ENCODE results near the gene PPM1H. TPM values are rescaled to one million over a fixed set of nuclear protein-coding genes. Genes with fewer than 3 reads are reported as not detected.

The PPM1H gene
- total RNA-seq, 1 experiment from 2014 or later: 37.1 TPM

DNA sequence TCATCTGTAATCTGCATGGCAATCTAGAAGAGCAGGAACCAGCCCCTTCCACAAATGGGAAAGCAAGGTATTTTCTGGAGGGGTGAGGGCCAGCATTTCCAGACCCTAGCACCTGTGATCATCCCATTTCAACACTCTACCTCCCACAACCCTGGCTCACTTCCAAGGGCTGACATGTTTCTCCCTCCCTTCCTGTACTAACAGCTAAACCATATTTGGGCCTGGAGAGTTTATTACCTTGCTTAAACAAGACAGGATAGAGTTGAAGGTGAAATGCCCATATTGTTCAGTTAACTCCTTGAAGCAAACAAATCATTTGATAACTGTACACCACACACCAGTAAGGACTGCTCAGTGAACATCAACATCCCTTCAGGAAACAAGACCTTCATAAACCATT is 158.4 kb downstream of the PPM1H start:
- no peak overlapping the region for H3K4me3 Mint-ChIP-seq
- no peak for DNase-seq (ENCODE audit: low spot score)
- H3K9me3 Mint-ChIP-seq: no peaks in the 10 kb centered on the region
- TF ChIP-seq NFATC4 (CRISPR knock-in tag; IDR thresholded peaks at IDR 0.05): no peak
- TF ChIP-seq, protein P1, sequence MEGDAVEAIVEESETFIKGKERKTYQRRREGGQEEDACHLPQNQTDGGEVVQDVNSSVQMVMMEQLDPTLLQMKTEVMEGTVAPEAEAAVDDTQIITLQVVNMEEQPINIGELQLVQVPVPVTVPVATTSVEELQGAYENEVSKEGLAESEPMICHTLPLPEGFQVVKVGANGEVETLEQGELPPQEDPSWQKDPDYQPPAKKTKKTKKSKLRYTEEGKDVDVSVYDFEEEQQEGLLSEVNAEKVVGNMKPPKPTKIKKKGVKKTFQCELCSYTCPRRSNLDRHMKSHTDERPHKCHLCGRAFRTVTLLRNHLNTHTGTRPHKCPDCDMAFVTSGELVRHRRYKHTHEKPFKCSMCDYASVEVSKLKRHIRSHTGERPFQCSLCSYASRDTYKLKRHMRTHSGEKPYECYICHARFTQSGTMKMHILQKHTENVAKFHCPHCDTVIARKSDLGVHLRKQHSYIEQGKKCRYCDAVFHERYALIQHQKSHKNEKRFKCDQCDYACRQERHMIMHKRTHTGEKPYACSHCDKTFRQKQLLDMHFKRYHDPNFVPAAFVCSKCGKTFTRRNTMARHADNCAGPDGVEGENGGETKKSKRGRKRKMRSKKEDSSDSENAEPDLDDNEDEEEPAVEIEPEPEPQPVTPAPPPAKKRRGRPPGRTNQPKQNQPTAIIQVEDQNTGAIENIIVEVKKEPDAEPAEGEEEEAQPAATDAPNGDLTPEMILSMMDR (IDR thresholded peaks at IDR 0.05): no peak
- TF ChIP-seq, protein P2, sequence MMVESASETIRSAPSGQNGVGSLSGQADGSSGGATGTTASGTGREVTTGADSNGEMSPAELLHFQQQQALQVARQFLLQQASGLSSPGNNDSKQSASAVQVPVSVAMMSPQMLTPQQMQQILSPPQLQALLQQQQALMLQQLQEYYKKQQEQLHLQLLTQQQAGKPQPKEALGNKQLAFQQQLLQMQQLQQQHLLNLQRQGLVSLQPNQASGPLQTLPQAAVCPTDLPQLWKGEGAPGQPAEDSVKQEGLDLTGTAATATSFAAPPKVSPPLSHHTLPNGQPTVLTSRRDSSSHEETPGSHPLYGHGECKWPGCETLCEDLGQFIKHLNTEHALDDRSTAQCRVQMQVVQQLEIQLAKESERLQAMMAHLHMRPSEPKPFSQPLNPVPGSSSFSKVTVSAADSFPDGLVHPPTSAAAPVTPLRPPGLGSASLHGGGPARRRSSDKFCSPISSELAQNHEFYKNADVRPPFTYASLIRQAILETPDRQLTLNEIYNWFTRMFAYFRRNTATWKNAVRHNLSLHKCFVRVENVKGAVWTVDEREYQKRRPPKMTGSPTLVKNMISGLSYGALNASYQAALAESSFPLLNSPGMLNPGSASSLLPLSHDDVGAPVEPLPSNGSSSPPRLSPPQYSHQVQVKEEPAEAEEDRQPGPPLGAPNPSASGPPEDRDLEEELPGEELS (CRISPR knock-in tag; IDR thresholded peaks at IDR 0.05): no peak
- peaks cover 11% of the 10 kb centered on the region for H3K4me1 Mint-ChIP-seq
- no peak overlapping the region for H3K27ac Mint-ChIP-seq
- H3K36me3 Mint-ChIP-seq: no peaks in the 10 kb centered on the region
- ATAC-seq: no peak
- ChIA-PET CTCF (interaction anchor here (1.7 kb wide), 1 partner anchor 195 kb away, joined by 4 read pairs; no protein-coding TSS in a partner anchor), POLR2A (no interaction called here)
- no peaks in the 10 kb centered on the region for H3K27me3 Mint-ChIP-seq (ENCODE audit: low read depth)

DNA sequence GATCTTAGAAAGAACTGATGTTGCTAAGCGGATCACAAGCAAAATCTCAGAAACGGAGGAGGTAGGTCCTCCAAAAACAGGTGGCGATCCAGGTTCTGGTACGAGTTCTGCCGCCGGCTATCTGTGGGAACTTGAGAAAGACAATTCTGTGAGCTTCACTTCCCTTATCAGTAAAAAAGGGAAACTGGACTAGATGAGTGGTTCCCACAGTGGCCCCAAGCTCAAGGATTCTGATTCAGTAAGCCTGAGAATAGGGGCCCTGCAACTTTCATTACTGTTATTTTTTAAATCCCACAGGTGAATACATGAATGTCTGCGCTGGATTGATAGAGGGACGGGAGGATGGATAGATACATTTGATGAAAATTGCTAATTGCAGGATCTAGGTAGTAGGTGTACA is 160.2 kb downstream of the PPM1H start:
- TF ChIP-seq GRHL2 (CRISPR knock-in tag; IDR thresholded peaks at IDR 0.05; ENCODE audit: insufficient replicate concordance, severe bottlenecking): no peak
- DNase-seq (ENCODE audit: low spot score): no peak
- Mint-ChIP-seq H3K27ac (no peak overlapping the region), H3K9me3 (no peaks in the 10 kb centered on the region), H3K27me3 (ENCODE audit: low read depth) (no peaks in the 10 kb centered on the region), H3K4me3 (no peak overlapping the region), H3K4me1 (peaks cover 25% of the 10 kb centered on the region), H3K36me3 (no peaks in the 10 kb centered on the region)
- ChIA-PET CTCF (no interaction called here), POLR2A (no interaction called here)
- no peak for ATAC-seq

DNA sequence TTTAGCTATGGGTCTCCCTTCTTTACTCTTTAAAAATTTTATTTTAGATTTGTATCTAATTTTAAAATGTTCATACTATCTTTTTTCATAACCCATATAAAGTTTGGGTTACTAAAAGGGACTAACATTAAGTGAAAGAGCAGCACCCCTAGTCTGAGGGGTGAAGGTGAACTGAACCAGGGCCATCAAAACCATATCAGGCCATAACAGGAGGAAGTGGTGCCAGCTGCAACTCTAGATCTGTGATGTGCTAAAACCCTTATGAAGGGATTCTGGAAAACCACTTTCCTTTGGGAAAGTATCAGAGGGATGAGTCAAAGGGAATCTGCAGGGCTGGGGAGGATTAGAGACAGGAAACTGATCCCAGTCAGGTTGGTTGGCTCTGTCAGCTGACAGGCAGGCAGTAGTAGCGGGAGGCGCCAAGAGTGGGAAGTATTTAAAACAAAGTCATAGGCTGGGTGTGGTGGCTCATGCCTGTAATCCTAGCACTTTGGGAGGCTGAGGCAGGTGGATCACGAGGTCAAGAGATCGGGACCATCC is 162.5 kb downstream of the PPM1H start:
- no peak overlapping the region for H3K4me3 Mint-ChIP-seq
- no peak for ATAC-seq
- POLR2A ChIA-PET: no interaction called here
- TF ChIP-seq CREB1 (CRISPR knock-in tag; IDR thresholded peaks at IDR 0.05): no peak
- TF ChIP-seq SMAD3 (CRISPR knock-in tag; IDR thresholded peaks at IDR 0.05; ENCODE audit: borderline replicate concordance): no peak
- TF ChIP-seq, protein P3, sequence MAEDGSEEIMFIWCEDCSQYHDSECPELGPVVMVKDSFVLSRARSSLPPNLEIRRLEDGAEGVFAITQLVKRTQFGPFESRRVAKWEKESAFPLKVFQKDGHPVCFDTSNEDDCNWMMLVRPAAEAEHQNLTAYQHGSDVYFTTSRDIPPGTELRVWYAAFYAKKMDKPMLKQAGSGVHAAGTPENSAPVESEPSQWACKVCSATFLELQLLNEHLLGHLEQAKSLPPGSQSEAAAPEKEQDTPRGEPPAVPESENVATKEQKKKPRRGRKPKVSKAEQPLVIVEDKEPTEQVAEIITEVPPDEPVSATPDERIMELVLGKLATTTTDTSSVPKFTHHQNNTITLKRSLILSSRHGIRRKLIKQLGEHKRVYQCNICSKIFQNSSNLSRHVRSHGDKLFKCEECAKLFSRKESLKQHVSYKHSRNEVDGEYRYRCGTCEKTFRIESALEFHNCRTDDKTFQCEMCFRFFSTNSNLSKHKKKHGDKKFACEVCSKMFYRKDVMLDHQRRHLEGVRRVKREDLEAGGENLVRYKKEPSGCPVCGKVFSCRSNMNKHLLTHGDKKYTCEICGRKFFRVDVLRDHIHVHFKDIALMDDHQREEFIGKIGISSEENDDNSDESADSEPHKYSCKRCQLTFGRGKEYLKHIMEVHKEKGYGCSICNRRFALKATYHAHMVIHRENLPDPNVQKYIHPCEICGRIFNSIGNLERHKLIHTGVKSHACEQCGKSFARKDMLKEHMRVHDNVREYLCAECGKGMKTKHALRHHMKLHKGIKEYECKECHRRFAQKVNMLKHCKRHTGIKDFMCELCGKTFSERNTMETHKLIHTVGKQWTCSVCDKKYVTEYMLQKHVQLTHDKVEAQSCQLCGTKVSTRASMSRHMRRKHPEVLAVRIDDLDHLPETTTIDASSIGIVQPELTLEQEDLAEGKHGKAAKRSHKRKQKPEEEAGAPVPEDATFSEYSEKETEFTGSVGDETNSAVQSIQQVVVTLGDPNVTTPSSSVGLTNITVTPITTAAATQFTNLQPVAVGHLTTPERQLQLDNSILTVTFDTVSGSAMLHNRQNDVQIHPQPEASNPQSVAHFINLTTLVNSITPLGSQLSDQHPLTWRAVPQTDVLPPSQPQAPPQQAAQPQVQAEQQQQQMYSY (CRISPR knock-in tag; IDR thresholded peaks at IDR 0.05): no peak
- TF ChIP-seq PRRX2 (CRISPR knock-in tag; IDR thresholded peaks at IDR 0.05): no peak
- no peak for TF ChIP-seq FOXK1 (CRISPR knock-in tag; IDR thresholded peaks at IDR 0.05)
- TF ChIP-seq NR3C1 (CRISPR knock-in tag; conservative IDR thresholded peaks at IDR 0.05; ENCODE audit: low read depth): no peak
- TF ChIP-seq, protein P2 (CRISPR knock-in tag; IDR thresholded peaks at IDR 0.05): no peak
- TF ChIP-seq CBFB (CRISPR knock-in tag; IDR thresholded peaks at IDR 0.05; ENCODE audit: low read depth): no peak
- no peak for TF ChIP-seq ZNF317 (CRISPR knock-in tag; IDR thresholded peaks at IDR 0.05; ENCODE audit: borderline replicate concordance, low read depth)
- TF ChIP-seq, protein P4, sequence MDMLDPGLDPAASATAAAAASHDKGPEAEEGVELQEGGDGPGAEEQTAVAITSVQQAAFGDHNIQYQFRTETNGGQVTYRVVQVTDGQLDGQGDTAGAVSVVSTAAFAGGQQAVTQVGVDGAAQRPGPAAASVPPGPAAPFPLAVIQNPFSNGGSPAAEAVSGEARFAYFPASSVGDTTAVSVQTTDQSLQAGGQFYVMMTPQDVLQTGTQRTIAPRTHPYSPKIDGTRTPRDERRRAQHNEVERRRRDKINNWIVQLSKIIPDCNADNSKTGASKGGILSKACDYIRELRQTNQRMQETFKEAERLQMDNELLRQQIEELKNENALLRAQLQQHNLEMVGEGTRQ (CRISPR knock-in tag; IDR thresholded peaks at IDR 0.05): no peak
- TF ChIP-seq, protein P5, sequence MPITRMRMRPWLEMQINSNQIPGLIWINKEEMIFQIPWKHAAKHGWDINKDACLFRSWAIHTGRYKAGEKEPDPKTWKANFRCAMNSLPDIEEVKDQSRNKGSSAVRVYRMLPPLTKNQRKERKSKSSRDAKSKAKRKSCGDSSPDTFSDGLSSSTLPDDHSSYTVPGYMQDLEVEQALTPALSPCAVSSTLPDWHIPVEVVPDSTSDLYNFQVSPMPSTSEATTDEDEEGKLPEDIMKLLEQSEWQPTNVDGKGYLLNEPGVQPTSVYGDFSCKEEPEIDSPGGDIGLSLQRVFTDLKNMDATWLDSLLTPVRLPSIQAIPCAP (CRISPR knock-in tag; IDR thresholded peaks at IDR 0.05): no peak
- TF ChIP-seq, protein P6, sequence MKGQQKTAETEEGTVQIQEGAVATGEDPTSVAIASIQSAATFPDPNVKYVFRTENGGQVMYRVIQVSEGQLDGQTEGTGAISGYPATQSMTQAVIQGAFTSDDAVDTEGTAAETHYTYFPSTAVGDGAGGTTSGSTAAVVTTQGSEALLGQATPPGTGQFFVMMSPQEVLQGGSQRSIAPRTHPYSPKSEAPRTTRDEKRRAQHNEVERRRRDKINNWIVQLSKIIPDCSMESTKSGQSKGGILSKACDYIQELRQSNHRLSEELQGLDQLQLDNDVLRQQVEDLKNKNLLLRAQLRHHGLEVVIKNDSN (CRISPR knock-in tag; IDR thresholded peaks at IDR 0.05): no peak
- no peak for TF ChIP-seq NFATC4 (CRISPR knock-in tag; IDR thresholded peaks at IDR 0.05)
- no peak for TF ChIP-seq ZNF396 (CRISPR knock-in tag; IDR thresholded peaks at IDR 0.05; ENCODE audit: borderline replicate concordance)
- TF ChIP-seq TP53 (CRISPR knock-in tag; IDR thresholded peaks at IDR 0.05): no peak
- no peak for TF ChIP-seq ETV6 (CRISPR knock-in tag; IDR thresholded peaks at IDR 0.05)

More for the DNA sequence above, 162.5 kb downstream of the PPM1H start:
- Mint-ChIP-seq H3K27me3 (ENCODE audit: low read depth) (no peaks in the 10 kb centered on the region), H3K36me3 (no peaks in the 10 kb centered on the region; the same call in 1 of the 2 replicates), H3K4me1 (peaks cover 33% of the 10 kb centered on the region), H3K27ac (peak overlapping the region; percentile 21; the same call in 1 of the 2 replicates), H3K9me3 (no peaks in the 10 kb centered on the region)
- CTCF ChIA-PET: interaction anchor here (0.8 kb wide), 1 partner anchor 27 kb away, joined by 3 read pairs; no protein-coding TSS in a partner anchor
- DNase-seq (ENCODE audit: low spot score): no peak

Data from WTC11 (cell line).